Memory B cell (primary cell): ENCODE data around the gene ATF1.
"Not testable (repeated sequence)": the region's sequence is repeated elsewhere in the genome, so short reads cannot be mapped to it uniquely, and the experiment has no call there.

ENCODE experiments used
- ATAC-seq: fragments of 150-1000 bp; cut with Tn5 transposase; 2 replicates; pipeline ENCODE4 v1.10.0; 2021; ENCODE audit warnings: low read depth, mild to moderate bottlenecking, moderate library complexity
- DNase-seq, 2 donors: peaks; one replicate each; pipeline ENCODE4 v3.0.0; 2022; ENCODE audit warnings: low spot score in 2 of 2
- H3K27ac Mint-ChIP-seq: one replicate; pipeline ENCODE4 v1.8.0; 2022; ENCODE audit warnings: mild to moderate bottlenecking, moderate library complexity, mixed read lengths
- H3K27me3 Mint-ChIP-seq: one replicate; pipeline ENCODE4 v1.8.0; 2022; ENCODE audit warnings: mixed read lengths
- H3K36me3 Mint-ChIP-seq: one replicate; pipeline ENCODE4 v1.8.0; 2022; ENCODE audit warnings: mild to moderate bottlenecking, mixed read lengths
- H3K4me1 Mint-ChIP-seq: one replicate; pipeline ENCODE4 v1.8.0; 2022; ENCODE audit warnings: mixed read lengths
- H3K4me3 Mint-ChIP-seq: one replicate; pipeline ENCODE4 v1.8.0; 2022; ENCODE audit warnings: mild to moderate bottlenecking, moderate library complexity, mixed read lengths
- H3K9me3 Mint-ChIP-seq: one replicate; pipeline ENCODE4 v1.8.0; 2022; ENCODE audit warnings: mixed read lengths

Gene ATF1

DNA sequence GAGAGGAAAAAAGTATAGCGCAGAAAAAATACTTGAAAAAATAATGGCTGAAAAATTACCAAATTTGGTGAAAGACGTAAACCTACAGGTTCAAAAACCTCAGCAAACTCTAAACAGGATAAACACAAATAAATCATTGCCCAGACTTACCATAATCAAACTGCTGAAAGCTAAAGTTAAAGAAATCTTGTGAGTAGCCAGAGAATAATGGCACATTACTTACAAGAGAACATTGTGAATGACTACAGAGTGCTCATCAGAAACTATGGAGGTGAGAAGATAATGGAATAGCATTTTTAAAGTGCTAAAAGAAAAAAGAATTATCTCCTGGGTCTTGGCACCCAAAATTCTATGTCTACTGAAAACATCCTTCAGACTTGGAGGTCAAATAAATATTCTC lies 36.0 kb downstream of the ATF1 start:
- ATAC-seq (no peak), DNase-seq (no peak)
- no peaks in the 10 kb centered on the region for H3K4me1 Mint-ChIP-seq
- no peak overlapping the region for H3K27ac Mint-ChIP-seq
- no peaks in the 10 kb centered on the region for H3K27me3 Mint-ChIP-seq
- peaks cover 2% of the 10 kb centered on the region for H3K9me3 Mint-ChIP-seq
- H3K4me3 Mint-ChIP-seq = no peak overlapping the region
- H3K36me3 Mint-ChIP-seq = peaks cover 50% of the 10 kb centered on the region

DNA sequence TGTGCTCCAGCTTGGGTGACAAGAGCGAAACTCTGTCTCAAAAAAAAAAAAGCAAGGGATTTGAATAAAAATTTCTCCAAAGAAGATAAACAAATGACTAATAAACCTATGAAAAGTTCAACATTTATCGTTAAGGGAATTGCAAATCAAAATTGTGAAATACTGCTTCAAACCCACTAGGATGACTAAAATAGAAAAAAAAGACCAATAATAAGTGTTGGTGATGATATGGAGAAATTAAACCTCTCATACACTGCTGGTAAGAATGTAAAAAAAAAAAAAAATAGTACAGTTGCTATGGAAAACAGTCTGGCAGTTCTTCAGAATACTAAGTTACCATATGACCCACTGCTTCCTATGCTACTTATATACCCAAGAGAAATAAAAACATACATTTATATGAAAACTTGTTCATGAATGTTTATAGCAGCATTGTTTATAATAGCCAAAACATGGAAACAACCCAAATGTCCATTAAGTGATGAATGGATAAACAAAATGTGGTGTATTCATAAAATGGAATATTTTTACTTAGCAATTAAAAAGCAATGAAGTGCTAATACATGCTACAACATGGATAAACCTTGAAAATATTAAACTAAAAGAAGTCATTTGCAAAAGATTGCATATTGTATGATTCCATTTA lies 39.5 kb downstream of the ATF1 start:
- Mint-ChIP-seq H3K9me3 (peaks cover 2% of the 10 kb centered on the region), H3K4me3 (no peak overlapping the region), H3K4me1 (no peaks in the 10 kb centered on the region), H3K36me3 (peaks cover 33% of the 10 kb centered on the region), H3K27me3 (no peaks in the 10 kb centered on the region), H3K27ac (peak overlapping the region; percentile 19)
- DNase-seq (no peak), ATAC-seq (no peak)

DNA sequence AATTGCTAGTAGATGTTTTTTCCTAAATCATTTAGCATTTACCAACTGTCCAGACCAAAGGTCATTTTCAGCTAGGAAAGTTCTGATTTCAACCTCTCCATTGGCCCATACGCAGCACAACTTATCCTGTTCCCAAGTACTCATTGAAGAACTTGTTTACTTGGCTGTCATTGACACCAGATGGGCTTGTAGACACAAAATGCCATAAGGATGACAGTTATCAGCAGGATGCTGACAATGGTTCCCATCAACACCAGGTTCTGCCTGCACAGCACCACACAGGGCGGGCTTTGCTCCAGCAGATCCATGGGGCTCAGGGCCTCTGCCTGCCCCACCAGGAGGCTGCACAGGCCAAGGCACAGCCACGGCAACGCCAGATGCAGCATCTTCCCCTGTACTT lies 42.3 kb downstream of the ATF1 start:
- H3K4me1 Mint-ChIP-seq = peaks cover 3% of the 10 kb centered on the region
- H3K9me3 Mint-ChIP-seq = no peaks in the 10 kb centered on the region
- no peak overlapping the region for H3K4me3 Mint-ChIP-seq
- ATAC-seq = no peak
- no peaks in the 10 kb centered on the region for H3K27me3 Mint-ChIP-seq
- DNase-seq = no peak
- H3K36me3 Mint-ChIP-seq = peaks cover 16% of the 10 kb centered on the region
- no peak overlapping the region for H3K27ac Mint-ChIP-seq

DNA sequence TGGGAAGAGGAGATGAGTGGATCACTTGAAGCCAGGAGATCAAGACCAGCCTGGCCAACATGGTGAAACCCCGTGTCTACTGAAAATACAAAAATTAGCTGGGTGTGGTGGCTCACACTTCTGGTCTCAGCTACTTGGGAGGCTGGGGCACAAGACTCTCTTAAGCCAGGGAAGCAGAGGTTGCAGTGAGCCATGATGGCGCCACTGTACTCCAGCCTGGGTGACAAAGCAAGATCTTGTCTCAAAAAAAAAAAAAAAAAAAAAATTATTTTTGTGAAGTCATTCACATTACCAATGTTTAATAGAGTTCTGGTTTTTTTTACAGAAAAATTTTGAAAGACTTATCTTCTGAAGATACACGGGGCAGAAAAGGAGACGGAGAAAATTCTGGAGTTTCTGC lies 45.2 kb downstream of the ATF1 start:
- not testable (repeated sequence) for H3K4me1 Mint-ChIP-seq, DNase-seq, H3K4me3 Mint-ChIP-seq, H3K27ac Mint-ChIP-seq, H3K27me3 Mint-ChIP-seq, ATAC-seq, H3K9me3 Mint-ChIP-seq
- H3K36me3 Mint-ChIP-seq = peaks cover 18% of the 10 kb centered on the region

DNA sequence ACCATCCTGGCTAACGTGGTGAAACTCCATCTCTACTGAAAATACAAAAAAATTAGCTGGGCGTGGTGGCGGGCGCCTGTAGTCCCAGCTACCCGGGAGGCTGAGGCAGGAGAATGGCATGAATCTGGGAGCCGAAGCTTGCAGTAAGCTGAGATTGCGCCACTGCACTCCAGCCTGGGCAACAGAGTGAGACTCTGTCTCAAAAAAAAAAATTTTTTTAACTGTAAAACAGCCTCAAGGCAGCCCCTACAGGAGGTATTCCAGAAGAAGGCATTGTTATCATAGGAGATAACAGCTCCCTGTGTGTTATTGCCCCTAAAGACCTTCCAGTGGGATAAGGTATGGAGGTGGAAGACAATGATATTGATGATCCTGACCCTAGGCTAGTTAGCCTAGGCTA lies 51.0 kb downstream of the ATF1 start:
- DNase-seq, H3K4me1 Mint-ChIP-seq, H3K4me3 Mint-ChIP-seq, ATAC-seq, H3K27ac Mint-ChIP-seq, H3K27me3 Mint-ChIP-seq, H3K9me3 Mint-ChIP-seq: not testable (repeated sequence)
- H3K36me3 Mint-ChIP-seq = peaks cover 37% of the 10 kb centered on the region

DNA sequence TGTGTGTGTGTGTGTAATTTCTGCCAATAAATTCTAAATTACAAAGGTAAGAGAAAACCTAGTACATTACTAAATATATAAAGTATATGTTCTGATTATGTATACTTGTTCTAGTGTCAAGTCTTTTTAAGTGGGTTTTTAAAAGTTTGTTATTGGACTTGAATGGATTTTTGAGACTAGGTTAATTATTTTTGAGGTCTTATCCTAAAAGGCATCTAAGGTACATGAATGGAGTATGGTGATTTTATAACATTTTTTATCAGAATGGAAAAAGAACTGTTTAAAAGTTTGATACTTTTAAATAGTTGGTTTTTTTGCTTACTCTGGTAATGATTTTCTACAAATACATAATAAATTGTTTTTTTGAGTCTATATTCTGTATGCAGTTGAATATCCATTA lies 56.3 kb downstream of the ATF1 start:
- Mint-ChIP-seq H3K36me3 (peaks cover 23% of the 10 kb centered on the region), H3K4me1 (peaks cover 3% of the 10 kb centered on the region), H3K27me3 (no peaks in the 10 kb centered on the region), H3K27ac (no peak overlapping the region), H3K4me3 (no peak overlapping the region), H3K9me3 (no peaks in the 10 kb centered on the region)
- DNase-seq (no peak), ATAC-seq (no peak)

DNA sequence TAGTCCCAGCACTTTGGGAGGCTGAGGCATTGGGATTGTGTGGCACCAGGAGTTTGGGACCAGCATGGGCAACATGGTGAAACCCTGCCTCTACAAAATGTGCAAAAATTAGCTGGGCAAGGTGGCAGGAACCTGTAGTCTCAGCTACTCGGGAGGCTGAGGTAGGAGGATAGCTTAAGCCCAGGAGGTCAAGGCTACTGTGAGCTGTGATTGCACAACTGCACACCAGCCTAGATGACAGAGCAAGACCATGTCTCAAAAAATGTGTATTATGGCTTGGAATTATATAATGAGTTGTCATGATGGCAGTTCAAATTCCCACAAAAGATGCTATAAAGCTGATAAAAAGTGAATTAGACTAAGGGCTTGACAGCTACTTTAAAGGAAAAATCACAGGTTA lies 58.2 kb downstream of the ATF1 start:
- Mint-ChIP-seq H3K27me3 (no peaks in the 10 kb centered on the region), H3K9me3 (no peaks in the 10 kb centered on the region), H3K36me3 (peaks cover 11% of the 10 kb centered on the region), H3K27ac (peak overlapping the region; percentile 35), H3K4me3 (no peak overlapping the region), H3K4me1 (peaks cover 3% of the 10 kb centered on the region)
- DNase-seq = no peak
- no peak for ATAC-seq

DNA sequence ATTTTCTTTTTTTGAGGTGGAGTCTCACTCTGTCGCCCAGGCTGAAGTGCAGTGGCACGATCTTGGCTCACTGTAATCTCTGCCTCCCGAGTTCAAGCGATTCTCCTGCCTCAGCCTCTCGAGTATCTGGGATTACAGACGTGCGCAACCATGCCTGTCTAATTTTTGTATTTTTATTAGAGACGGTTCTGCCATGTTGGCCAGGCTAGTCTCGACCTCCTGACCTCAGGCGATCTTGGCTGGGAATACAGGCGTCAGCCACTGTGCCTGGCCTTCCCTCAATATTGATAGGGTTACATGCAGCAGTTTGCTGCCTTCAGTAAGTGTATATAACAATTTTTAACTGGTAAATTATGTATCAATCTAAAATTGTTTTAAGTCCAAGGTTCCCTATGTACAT lies 59.8 kb downstream of the ATF1 start:
- H3K4me3 Mint-ChIP-seq, DNase-seq, H3K27ac Mint-ChIP-seq, H3K36me3 Mint-ChIP-seq, H3K4me1 Mint-ChIP-seq, H3K27me3 Mint-ChIP-seq, ATAC-seq, H3K9me3 Mint-ChIP-seq: not testable (repeated sequence)

DNA sequence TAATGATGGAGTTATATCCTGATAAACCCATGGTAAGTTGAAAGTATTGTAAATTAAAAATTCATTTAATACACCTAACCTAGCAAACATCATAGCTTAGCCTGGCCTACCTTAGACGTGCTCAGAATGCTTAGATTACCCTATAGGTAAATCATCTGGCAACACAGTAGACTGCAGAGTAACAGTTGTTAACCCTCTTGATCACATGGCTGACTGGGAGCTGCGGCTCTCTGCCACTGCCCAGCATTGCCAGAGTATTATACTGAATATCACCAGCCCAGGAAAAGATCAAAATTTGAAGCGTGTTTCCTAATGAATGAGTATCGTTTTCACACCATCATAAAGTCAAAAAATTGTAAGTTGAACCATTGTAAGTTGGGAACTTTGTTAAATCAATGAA lies 61.0 kb downstream of the ATF1 start:
- Mint-ChIP-seq H3K4me3 (no peak overlapping the region), H3K27me3 (no peaks in the 10 kb centered on the region), H3K4me1 (peaks cover 3% of the 10 kb centered on the region), H3K36me3 (no peaks in the 10 kb centered on the region), H3K27ac (peak overlapping the region; percentile 95), H3K9me3 (no peaks in the 10 kb centered on the region)
- DNase-seq = no peak
- ATAC-seq = no peak

DNA sequence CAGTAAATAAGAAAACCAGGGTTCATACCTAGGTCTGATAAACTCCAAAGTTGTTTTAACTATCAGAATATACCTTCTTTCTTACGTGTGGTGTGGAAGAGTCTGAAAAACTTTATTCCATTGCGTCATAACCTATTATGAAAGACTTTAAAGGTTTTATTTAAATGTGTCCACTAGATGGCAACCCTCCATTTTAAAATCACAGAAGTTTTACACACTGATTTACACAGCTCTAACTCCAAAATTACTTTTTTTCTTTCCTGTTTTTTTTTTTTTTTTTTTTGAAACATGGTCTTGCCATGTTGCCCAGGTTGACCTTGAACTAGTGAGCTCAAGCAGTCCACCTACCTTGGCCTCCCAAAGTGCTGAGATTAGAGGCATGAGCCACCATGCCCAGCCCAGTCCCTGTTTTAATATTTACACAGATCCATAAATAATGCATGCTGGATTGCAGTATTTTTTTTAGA lies 61.5 kb downstream of the ATF1 start:
- Mint-ChIP-seq H3K9me3 (no peaks in the 10 kb centered on the region), H3K4me1 (peaks cover 3% of the 10 kb centered on the region), H3K27me3 (no peaks in the 10 kb centered on the region), H3K27ac (peak overlapping the region; percentile 95), H3K36me3 (no peaks in the 10 kb centered on the region), H3K4me3 (no peak overlapping the region)
- DNase-seq = peak in 1 of 2 donors; percentile 45
- peak; percentile 92 for ATAC-seq

DNA sequence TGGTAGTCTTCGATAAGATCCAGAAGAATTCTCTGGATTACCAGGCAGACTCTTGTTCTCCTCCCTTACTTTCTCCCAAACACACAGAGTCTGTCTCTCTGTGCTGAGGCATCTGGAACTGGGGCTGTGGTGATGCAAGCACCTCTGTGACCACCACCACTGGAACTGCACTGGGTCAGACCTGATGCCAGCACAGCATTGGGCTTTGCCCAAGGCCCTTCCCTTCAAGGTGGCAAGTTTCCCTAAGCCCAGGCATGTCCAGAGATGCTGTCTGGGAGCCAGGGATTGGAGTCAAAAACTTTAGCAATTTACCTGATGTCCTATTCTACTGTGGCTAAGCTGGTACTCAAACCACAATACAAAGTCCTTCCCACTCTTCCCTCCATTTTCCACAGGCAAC lies 64.2 kb downstream of the ATF1 start:
- Mint-ChIP-seq H3K36me3 (peaks cover under 1% of the 10 kb centered on the region), H3K9me3 (peaks cover 6% of the 10 kb centered on the region), H3K27me3 (no peaks in the 10 kb centered on the region), H3K4me1 (peaks cover 3% of the 10 kb centered on the region), H3K27ac (no peak overlapping the region), H3K4me3 (no peak overlapping the region)
- no peak for ATAC-seq
- DNase-seq = no peak

DNA sequence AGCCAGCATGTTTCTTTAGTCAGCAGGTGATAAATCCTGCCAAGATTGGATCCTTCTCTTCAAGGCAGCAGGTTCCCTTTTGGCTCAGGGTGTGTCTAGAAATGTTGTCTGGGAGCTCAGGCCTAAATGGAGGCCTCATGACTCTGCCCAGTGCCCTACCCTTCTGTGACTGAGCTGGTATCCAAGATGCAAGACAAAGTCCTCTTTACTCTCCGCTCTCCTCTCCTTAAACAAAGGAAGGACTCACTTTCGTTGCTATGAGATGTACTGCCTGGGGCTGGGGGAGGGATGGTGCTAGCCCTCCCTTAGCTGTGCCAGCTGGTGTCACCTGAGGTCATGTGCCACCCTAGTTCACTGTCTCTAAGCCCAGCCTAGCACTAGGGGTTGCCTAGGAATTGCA lies 65.0 kb downstream of the ATF1 start:
- DNase-seq (no peak), ATAC-seq (no peak)
- peaks cover 10% of the 10 kb centered on the region for H3K9me3 Mint-ChIP-seq
- peaks cover 6% of the 10 kb centered on the region for H3K36me3 Mint-ChIP-seq
- peaks cover 3% of the 10 kb centered on the region for H3K4me1 Mint-ChIP-seq
- no peaks in the 10 kb centered on the region for H3K27me3 Mint-ChIP-seq
- H3K4me3 Mint-ChIP-seq = no peak overlapping the region
- no peak overlapping the region for H3K27ac Mint-ChIP-seq

DNA sequence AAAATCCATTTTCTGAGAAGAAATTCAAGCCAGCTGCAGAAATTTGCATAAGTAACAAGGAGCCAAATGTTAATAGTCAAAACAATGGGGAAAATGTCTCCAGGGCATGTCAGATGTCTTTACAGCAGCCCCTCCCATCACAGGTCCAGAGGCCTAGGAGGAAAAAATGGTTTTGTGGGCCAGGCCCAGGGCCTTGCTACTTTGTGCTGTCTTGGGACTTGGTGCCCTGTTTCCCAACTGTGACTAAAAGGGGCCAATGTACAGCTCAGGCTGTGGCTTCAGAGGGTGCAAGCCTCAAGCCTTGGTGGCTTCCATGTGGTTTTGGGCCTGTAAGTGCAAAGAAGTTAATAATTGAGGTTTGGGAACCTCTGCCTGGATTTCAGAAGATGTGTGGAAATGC lies 69.9 kb downstream of the ATF1 start:
- Mint-ChIP-seq H3K9me3 (peaks cover 22% of the 10 kb centered on the region), H3K36me3 (peaks cover 14% of the 10 kb centered on the region)
- not testable (repeated sequence) for DNase-seq, H3K4me1 Mint-ChIP-seq, H3K27me3 Mint-ChIP-seq, ATAC-seq, H3K4me3 Mint-ChIP-seq, H3K27ac Mint-ChIP-seq

DNA sequence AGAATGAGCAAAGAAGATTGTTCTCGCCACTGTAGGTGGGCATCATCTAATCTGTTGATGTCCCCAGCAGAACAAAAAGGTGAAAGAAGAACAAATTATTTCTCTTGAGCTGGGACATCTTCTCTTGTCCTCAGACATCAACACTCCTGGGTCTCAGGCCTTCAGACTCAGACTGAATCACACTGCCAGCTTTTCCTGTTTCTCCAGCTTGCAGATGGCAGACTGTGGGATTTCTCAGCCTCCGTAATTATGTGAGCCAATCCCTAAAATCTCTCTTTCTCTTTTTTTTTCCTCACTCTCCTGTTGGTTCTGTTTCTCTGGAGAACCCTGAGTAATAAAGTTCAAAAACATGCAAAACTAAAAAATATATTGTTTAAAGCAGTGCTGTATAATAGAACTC lies 75.1 kb downstream of the ATF1 start:
- no peak for DNase-seq
- Mint-ChIP-seq H3K27me3 (no peaks in the 10 kb centered on the region), H3K4me1 (no peaks in the 10 kb centered on the region)

DNA sequence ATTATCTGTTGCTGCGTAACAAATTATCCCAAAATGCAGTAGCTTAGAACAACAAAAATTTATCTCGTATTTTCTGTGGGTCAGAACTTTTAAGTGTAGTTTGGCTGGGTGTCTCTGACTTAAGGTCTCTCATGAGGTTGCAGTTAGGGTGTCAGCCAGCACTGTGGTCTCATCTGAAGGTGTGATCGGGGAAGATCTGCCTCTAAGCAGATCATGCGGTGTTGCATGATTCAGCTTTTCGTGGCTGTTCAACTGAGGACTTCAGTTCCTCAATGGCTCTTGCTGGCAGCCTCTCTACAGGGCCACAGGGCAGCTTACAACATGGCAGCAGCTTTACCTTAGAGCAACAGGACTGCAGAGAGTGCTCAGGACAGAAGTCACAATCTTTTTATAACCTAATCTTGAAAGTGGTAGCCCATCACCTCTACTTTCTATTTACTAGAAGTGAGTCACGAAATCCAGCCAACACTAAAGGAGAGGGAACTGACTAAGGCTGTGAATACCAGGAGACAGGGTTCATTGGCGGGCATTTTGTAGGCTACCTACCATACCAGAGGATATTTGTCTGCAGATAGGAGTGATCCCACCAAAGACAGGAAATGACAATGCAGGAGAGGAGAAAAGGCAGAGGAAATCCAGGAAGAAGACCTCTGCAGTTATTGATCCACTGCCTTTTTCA lies 77.0 kb downstream of the ATF1 start:
- peaks cover 2% of the 10 kb centered on the region for H3K36me3 Mint-ChIP-seq
- H3K4me1 Mint-ChIP-seq = no peaks in the 10 kb centered on the region
- H3K27ac Mint-ChIP-seq = no peak overlapping the region
- no peaks in the 10 kb centered on the region for H3K27me3 Mint-ChIP-seq
- DNase-seq (no peak), ATAC-seq (no peak)
- no peak overlapping the region for H3K4me3 Mint-ChIP-seq
- peaks cover 2% of the 10 kb centered on the region for H3K9me3 Mint-ChIP-seq

More for the DNA sequence above, 75.1 kb downstream of the ATF1 start:
- no peak for ATAC-seq
- no peak overlapping the region for H3K27ac Mint-ChIP-seq
- H3K36me3 Mint-ChIP-seq = peaks cover 10% of the 10 kb centered on the region
- H3K9me3 Mint-ChIP-seq = peaks cover 14% of the 10 kb centered on the region
- no peak overlapping the region for H3K4me3 Mint-ChIP-seq
